ENCODE data around the gene XPO4. TPM values are rescaled to one million over a fixed set of nuclear protein-coding genes. Genes with fewer than 3 reads are reported as not detected.

The XPO4 gene
- total and polyA plus RNA-seq, 2 of the 8 experiments (the other 6 are each of a cell fraction or from before 2014, with no cell fraction given): 11.9 to 33.3 TPM

DNA sequence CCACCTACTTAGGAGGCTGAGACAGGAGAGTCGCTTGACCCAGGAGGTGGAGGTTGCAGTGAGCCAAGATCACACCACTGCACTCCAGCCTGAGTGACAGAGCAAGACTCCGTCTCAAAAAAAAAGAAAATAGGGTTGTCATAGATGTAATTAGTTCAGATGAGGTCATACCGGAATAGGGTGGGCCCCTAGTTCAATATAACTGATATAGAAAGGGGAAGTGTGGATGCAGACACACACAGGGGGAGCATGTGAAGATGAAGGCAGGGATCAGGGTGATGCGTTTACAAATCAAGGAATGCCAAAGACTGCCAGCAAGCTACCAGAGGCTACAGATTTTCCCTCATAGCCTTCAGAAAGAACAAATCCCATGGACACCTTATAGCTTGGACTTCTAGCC lies 104.5 kb downstream of the XPO4 start (continued):
- TF ChIP-seq HDAC6 (IDR thresholded peaks at IDR 0.05; ENCODE audit: low read depth, low read length): no peak
- TF ChIP-seq, protein P1, sequence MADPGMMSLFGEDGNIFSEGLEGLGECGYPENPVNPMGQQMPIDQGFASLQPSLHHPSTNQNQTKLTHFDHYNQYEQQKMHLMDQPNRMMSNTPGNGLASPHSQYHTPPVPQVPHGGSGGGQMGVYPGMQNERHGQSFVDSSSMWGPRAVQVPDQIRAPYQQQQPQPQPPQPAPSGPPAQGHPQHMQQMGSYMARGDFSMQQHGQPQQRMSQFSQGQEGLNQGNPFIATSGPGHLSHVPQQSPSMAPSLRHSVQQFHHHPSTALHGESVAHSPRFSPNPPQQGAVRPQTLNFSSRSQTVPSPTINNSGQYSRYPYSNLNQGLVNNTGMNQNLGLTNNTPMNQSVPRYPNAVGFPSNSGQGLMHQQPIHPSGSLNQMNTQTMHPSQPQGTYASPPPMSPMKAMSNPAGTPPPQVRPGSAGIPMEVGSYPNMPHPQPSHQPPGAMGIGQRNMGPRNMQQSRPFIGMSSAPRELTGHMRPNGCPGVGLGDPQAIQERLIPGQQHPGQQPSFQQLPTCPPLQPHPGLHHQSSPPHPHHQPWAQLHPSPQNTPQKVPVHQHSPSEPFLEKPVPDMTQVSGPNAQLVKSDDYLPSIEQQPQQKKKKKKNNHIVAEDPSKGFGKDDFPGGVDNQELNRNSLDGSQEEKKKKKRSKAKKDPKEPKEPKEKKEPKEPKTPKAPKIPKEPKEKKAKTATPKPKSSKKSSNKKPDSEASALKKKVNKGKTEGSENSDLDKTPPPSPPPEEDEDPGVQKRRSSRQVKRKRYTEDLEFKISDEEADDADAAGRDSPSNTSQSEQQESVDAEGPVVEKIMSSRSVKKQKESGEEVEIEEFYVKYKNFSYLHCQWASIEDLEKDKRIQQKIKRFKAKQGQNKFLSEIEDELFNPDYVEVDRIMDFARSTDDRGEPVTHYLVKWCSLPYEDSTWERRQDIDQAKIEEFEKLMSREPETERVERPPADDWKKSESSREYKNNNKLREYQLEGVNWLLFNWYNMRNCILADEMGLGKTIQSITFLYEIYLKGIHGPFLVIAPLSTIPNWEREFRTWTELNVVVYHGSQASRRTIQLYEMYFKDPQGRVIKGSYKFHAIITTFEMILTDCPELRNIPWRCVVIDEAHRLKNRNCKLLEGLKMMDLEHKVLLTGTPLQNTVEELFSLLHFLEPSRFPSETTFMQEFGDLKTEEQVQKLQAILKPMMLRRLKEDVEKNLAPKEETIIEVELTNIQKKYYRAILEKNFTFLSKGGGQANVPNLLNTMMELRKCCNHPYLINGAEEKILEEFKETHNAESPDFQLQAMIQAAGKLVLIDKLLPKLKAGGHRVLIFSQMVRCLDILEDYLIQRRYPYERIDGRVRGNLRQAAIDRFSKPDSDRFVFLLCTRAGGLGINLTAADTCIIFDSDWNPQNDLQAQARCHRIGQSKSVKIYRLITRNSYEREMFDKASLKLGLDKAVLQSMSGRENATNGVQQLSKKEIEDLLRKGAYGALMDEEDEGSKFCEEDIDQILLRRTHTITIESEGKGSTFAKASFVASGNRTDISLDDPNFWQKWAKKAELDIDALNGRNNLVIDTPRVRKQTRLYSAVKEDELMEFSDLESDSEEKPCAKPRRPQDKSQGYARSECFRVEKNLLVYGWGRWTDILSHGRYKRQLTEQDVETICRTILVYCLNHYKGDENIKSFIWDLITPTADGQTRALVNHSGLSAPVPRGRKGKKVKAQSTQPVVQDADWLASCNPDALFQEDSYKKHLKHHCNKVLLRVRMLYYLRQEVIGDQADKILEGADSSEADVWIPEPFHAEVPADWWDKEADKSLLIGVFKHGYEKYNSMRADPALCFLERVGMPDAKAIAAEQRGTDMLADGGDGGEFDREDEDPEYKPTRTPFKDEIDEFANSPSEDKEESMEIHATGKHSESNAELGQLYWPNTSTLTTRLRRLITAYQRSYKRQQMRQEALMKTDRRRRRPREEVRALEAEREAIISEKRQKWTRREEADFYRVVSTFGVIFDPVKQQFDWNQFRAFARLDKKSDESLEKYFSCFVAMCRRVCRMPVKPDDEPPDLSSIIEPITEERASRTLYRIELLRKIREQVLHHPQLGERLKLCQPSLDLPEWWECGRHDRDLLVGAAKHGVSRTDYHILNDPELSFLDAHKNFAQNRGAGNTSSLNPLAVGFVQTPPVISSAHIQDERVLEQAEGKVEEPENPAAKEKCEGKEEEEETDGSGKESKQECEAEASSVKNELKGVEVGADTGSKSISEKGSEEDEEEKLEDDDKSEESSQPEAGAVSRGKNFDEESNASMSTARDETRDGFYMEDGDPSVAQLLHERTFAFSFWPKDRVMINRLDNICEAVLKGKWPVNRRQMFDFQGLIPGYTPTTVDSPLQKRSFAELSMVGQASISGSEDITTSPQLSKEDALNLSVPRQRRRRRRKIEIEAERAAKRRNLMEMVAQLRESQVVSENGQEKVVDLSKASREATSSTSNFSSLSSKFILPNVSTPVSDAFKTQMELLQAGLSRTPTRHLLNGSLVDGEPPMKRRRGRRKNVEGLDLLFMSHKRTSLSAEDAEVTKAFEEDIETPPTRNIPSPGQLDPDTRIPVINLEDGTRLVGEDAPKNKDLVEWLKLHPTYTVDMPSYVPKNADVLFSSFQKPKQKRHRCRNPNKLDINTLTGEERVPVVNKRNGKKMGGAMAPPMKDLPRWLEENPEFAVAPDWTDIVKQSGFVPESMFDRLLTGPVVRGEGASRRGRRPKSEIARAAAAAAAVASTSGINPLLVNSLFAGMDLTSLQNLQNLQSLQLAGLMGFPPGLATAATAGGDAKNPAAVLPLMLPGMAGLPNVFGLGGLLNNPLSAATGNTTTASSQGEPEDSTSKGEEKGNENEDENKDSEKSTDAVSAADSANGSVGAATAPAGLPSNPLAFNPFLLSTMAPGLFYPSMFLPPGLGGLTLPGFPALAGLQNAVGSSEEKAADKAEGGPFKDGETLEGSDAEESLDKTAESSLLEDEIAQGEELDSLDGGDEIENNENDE (IDR thresholded peaks at IDR 0.05; ENCODE audit: insufficient replicate concordance, low read length): no peak
- TF ChIP-seq, protein P2, sequence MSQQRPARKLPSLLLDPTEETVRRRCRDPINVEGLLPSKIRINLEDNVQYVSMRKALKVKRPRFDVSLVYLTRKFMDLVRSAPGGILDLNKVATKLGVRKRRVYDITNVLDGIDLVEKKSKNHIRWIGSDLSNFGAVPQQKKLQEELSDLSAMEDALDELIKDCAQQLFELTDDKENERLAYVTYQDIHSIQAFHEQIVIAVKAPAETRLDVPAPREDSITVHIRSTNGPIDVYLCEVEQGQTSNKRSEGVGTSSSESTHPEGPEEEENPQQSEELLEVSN (IDR thresholded peaks at IDR 0.05): no peak
- TF ChIP-seq BRCA1 (IDR thresholded peaks at IDR 0.05; ENCODE audit: low read depth, low read length): no peak
- no peak for TF ChIP-seq POLR2A (IDR thresholded peaks at IDR 0.05; ENCODE audit: control extremely low read depth in 1 of 2, low read depth in 2 of 2, low read length in 2 of 2)
- no peak for TF ChIP-seq SRF (IDR thresholded peaks at IDR 0.05; ENCODE audit: low read depth, low read length)
